22Rv1 (cell line): Measurements from ENCODE around the gene PRR36.

Experiments used
- H3K27ac ChIP-seq: fragments of 450-650 bp; 2 replicates; pipeline ENCODE4 v1.5.1; 2017
- CTCF ChIP-seq: fragments of 450-650 bp; IDR thresholded peaks from 2 replicates; pipeline ENCODE4 v1.5.1; 2017; ENCODE audit warnings: mild to moderate bottlenecking
- ZFX ChIP-seq: fragments of 450-650 bp; IDR thresholded peaks from 2 replicates; pipeline ENCODE4 v1.6.1; 2017; ENCODE audit warnings: antibody characterized with exemption, borderline replicate concordance

PRR36 gene

GRCh38 chr19:7848779-7849457, 25.3 kb downstream of the PRR36 start:
- no peak for TF ChIP-seq ZFX
- no peak for TF ChIP-seq CTCF
- no peak overlapping the region for H3K27ac ChIP-seq

GRCh38 chr19:7847664-7848063, 26.5 kb downstream of the PRR36 start:
- no peak for TF ChIP-seq CTCF
- TF ChIP-seq ZFX: no peak
- no peak overlapping the region for H3K27ac ChIP-seq

GRCh38 chr19:7846155-7846646, 28.0 kb downstream of the PRR36 start:
- TF ChIP-seq ZFX (no peak), CTCF (no peak)

GRCh38 chr19:7845390-7846154, 28.6 kb downstream of the PRR36 start:
- TF ChIP-seq CTCF (no peak), ZFX (no peak)
- H3K27ac ChIP-seq: no peak overlapping the region

More at GRCh38 chr19:7846155-7846646, 28.0 kb downstream of the PRR36 start:
- H3K27ac ChIP-seq: no peak overlapping the region

GRCh38 chr19:7844951-7845350, 29.2 kb downstream of the PRR36 start:
- TF ChIP-seq CTCF (no peak), ZFX (no peak)
- H3K27ac ChIP-seq: no peak overlapping the region

GRCh38 chr19:7844405-7844804, 29.8 kb downstream of the PRR36 start:
- TF ChIP-seq ZFX (no peak), CTCF (no peak)

GRCh38 chr19:7843521-7843920, 30.7 kb downstream of the PRR36 start:
- TF ChIP-seq CTCF: no peak
- no peak for TF ChIP-seq ZFX
- H3K27ac ChIP-seq: no peak overlapping the region

More at GRCh38 chr19:7844405-7844804, 29.8 kb downstream of the PRR36 start:
- H3K27ac ChIP-seq: no peak overlapping the region
